Keratinocyte (primary cell): ENCODE measurements around the gene SLC22A12. TPM values are rescaled to one million over a fixed set of nuclear protein-coding genes. Genes with fewer than 3 reads are reported as not detected.

Source experiments
- DNase-seq: peaks from one replicate; pipeline ENCODE4 v3.0.0-alpha.2; 2011; ENCODE audit warnings: low read depth, missing footprints, low spot score
- FAIRE-seq: peaks from 2 replicates; lab custom pipeline; 2011; peaks lifted over from hg19 to GRCh38; lab: Jason Lieb, UNC
- H2AFZ ChIP-seq: 2 replicates; pipeline ENCODE4 v1.6.0; 2012; ENCODE audit warnings: low read length, control low read depth, inconsistent platforms; ENCODE audit not compliant: control insufficient read depth
- H3K27ac ChIP-seq: 2 replicates; pipeline ENCODE4 v1.5.1; 2011; ENCODE audit warnings: low read length; ENCODE audit not compliant: control insufficient read depth, insufficient read depth
- H3K27me3 ChIP-seq: 3 replicates; pipeline ENCODE4 v1.6.0; 2011; ENCODE audit warnings: low read length; ENCODE audit not compliant: control insufficient read depth, insufficient read depth; ENCODE audit errors: extremely low read depth
- H3K36me3 ChIP-seq, 2 experiments: 2 replicates in 1 of 2; 3 replicates in 1 of 2; pipeline ENCODE4 v1.5.1; 2011; ENCODE audit warnings: low read length in 2 of 2, mild to moderate bottlenecking in 1 of 2; ENCODE audit not compliant: control insufficient read depth in 2 of 2, insufficient read depth in 2 of 2; ENCODE audit errors: extremely low read depth in 1 of 2
- H3K4me1 ChIP-seq: 3 replicates; pipeline ENCODE4 v1.5.1; 2011; ENCODE audit warnings: low read length; ENCODE audit not compliant: control insufficient read depth, insufficient read depth; ENCODE audit errors: extremely low read depth
- H3K4me2 ChIP-seq: 3 replicates; pipeline ENCODE4 v1.6.0; 2011; ENCODE audit warnings: low read depth, low read length; ENCODE audit not compliant: control insufficient read depth, insufficient read depth; ENCODE audit errors: extremely low read depth
- H3K4me3 ChIP-seq, 3 experiments: fragments of 200-600 bp in 1 of 3; sonication (generic) in 1 of 3; 2 replicates in 2 of 3; 3 replicates in 1 of 3; pipeline ENCODE4 v1.5.1; 2011 to 2016; ENCODE audit warnings: low read length in 3 of 3, mild to moderate bottlenecking in 3 of 3, control low read depth in 2 of 3, inconsistent platforms in 1 of 3, low read depth in 1 of 3, mixed read lengths in 1 of 3, mixed run types in 1 of 3, moderate library complexity in 1 of 3; ENCODE audit not compliant: control insufficient read depth in 2 of 3, insufficient read depth in 2 of 3; ENCODE audit errors: extremely low read depth in 1 of 3
- H3K79me2 ChIP-seq: 2 replicates; pipeline ENCODE4 v1.6.0; 2012; ENCODE audit warnings: low read length; ENCODE audit not compliant: control insufficient read depth, insufficient read depth
- H3K9ac ChIP-seq: 3 replicates; pipeline ENCODE4 v1.6.0; 2011; ENCODE audit warnings: low read length; ENCODE audit not compliant: control insufficient read depth, insufficient read depth; ENCODE audit errors: extremely low read depth
- H3K9me1 ChIP-seq: 3 replicates; pipeline ENCODE4 v1.6.0; 2011; ENCODE audit warnings: low read length; ENCODE audit not compliant: control insufficient read depth, insufficient read depth; ENCODE audit errors: extremely low read depth
- H3K9me3 ChIP-seq: 2 replicates; pipeline ENCODE4 v1.5.1; 2012; ENCODE audit warnings: low read depth, low read length; ENCODE audit not compliant: control insufficient read depth
- H4K20me1 ChIP-seq: 3 replicates; pipeline ENCODE4 v1.6.0; 2011; ENCODE audit warnings: low read length; ENCODE audit not compliant: control insufficient read depth, insufficient read depth; ENCODE audit errors: extremely low read depth
- CTCF ChIP-seq, 3 experiments: IDR thresholded peaks in 1 of 3; conservative IDR thresholded peaks in 1 of 3; optimal IDR thresholded peaks in 1 of 3; 2 replicates in 2 of 3; 3 replicates in 1 of 3; pipeline versions ENCODE3 to v1.5.1; 2011; ENCODE audit warnings: low read length in 3 of 3, mild to moderate bottlenecking in 3 of 3, moderate library complexity in 2 of 3, control low read depth in 1 of 3, inconsistent platforms in 1 of 3; ENCODE audit not compliant: insufficient read depth in 2 of 3; ENCODE audit errors: extremely low read depth in 1 of 3
- EZH2 ChIP-seq: IDR thresholded peaks from one replicate; pipeline ENCODE4 v1.6.1; 2012; ENCODE audit warnings: inconsistent platforms, mild to moderate bottlenecking, low read length, moderate library complexity
- dilution Hi-C: fragments of 300-500 bp; cut with MboI; formaldehyde crosslinking; loops from one replicate; pipeline ENCODE4 v1.7.0; 2020; ENCODE audit warnings: low sequenced_read_pairs; ENCODE audit not compliant: extremely low pct_ligation_motif_present
- polyA plus RNA-seq, 5 experiments: library from polyadenylated mRNA; depleted of rRNA in 3 of 5; stranded (reverse) in 3 of 5; stranded (forward) in 1 of 5; unstranded in 1 of 5; fragments of >200 nt; gene quantifications; 1 replicate in 1 of 5; 2 replicates in 3 of 5; 3 replicates in 1 of 5; pipeline versions ENCODE4 v1.2.1 to v1.2.3, GENCODE V29; 2011 to 2012; ENCODE audit warnings: missing spikeins in 2 of 5, low read depth in 1 of 5, low replicate concordance in 1 of 5

Gene SLC22A12
- polyA plus RNA-seq, 1 donor (not counting 4 experiments of a cell fraction or from before 2014, with no cell fraction given): not detected

GRCh38 chr11:64619196-64619595, 28.2 kb downstream of the SLC22A12 start:
- Histone ChIP-seq H3K4me1 (no peaks in the 10 kb centered on the region), H3K9me1 (no peaks in the 10 kb centered on the region), H3K9me3 (no peaks in the 10 kb centered on the region), H3K36me3 (no peaks in the 10 kb centered on the region), H3K79me2 (no peaks in the 10 kb centered on the region), H3K4me3 (no peak overlapping the region), H3K4me2 (no peak overlapping the region), H3K9ac (no peak overlapping the region), H3K27ac (no peak overlapping the region), H3K27me3 (no peaks in the 10 kb centered on the region), H2AFZ (no peak overlapping the region), H4K20me1 (no peaks in the 10 kb centered on the region)
- FAIRE-seq (no peak), DNase-seq (no peak)
- dilution Hi-C loops: no loop called here
- TF ChIP-seq CTCF (optimal IDR thresholded peaks at IDR 0.05 in 1 of 3, IDR thresholded peaks at IDR 0.05 in 1 of 3, conservative IDR thresholded peaks at IDR 0.05 in 1 of 3; ENCODE audit: extremely low read depth in 1 of 3, insufficient read depth in 2 of 3, low read length in 3 of 3): no peak
- TF ChIP-seq EZH2: no peak

DNA sequence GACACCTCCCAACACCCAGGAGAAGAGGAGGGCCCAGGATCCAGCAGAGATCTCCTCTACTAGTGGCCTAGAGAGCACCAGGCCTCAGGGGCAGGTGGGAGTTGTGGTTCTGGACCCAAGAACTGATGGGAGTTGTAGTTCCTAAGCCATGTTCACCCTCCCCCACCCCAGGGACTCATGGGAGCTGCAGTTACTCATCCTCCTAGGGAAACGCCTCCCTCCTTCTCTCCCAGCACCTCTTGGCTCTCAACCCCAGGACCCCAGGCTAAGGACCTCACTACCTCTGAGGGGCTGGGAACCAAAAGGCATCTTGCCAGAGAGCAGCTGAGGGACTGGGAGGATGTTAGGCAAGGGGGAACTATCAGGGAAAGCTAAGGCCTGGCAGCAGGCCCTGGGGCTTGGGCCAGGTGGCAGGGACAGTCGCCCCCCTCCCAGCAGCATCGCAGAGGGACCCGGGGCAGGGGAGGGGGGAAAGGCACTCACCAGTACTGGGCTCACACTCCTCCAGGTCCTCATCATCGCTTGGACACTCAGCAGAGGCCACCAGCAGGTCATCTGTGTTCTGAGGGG, 28.9 kb downstream of the SLC22A12 start:
- no peak overlapping the region for H3K9ac ChIP-seq
- TF ChIP-seq EZH2 (no peak), CTCF (optimal IDR thresholded peaks at IDR 0.05 in 1 of 3, IDR thresholded peaks at IDR 0.05 in 1 of 3, conservative IDR thresholded peaks at IDR 0.05 in 1 of 3; ENCODE audit: extremely low read depth in 1 of 3, insufficient read depth in 2 of 3, low read length in 3 of 3) (no peak)
- no peaks in the 10 kb centered on the region for H4K20me1 ChIP-seq
- dilution Hi-C loops: no loop called here
- H3K9me3 ChIP-seq: no peaks in the 10 kb centered on the region
- no peaks in the 10 kb centered on the region for H3K27me3 ChIP-seq
- no peak overlapping the region for H3K4me3 ChIP-seq
- no peaks in the 10 kb centered on the region for H3K9me1 ChIP-seq
- no peak overlapping the region for H3K27ac ChIP-seq
- FAIRE-seq: no peak
- DNase-seq: no peak
- H3K79me2 ChIP-seq: no peaks in the 10 kb centered on the region
- no peaks in the 10 kb centered on the region for H3K36me3 ChIP-seq
- no peak overlapping the region for H3K4me2 ChIP-seq
- H3K4me1 ChIP-seq: no peaks in the 10 kb centered on the region
- no peak overlapping the region for H2AFZ ChIP-seq
